Stimulated activated naive B cell treated with anti-CD40 and anti-IgM and Interleukin-4, amounts not matched to agents 10 μg/mL and 1 μg/mL and 100 μg/mL, for 72 hours (primary cell): Measurements from ENCODE around the gene HTT-AS.

Source experiments
- ATAC-seq, 2 donors: fragments of 150-1000 bp; cut with Tn5 transposase; replicated peaks; 2 replicates each; pipeline ENCODE4 v1.10.0; 2021; ENCODE audit warnings: moderate library complexity in 1 of 2
- DNase-seq: peaks from one replicate; pipeline ENCODE4 v3.0.0; 2021
- H3K27ac Mint-ChIP-seq: one replicate; pipeline ENCODE4 v1.8.0; 2022; ENCODE audit warnings: mild to moderate bottlenecking, mixed read lengths
- H3K27me3 Mint-ChIP-seq, 2 donors: one replicate each; pipeline ENCODE4 v1.8.0; 2022; ENCODE audit warnings: mixed read lengths in 2 of 2
- H3K36me3 Mint-ChIP-seq, 2 donors: one replicate each; pipeline ENCODE4 v1.8.0; 2022; ENCODE audit warnings: mixed read lengths in 2 of 2, mild to moderate bottlenecking in 1 of 2
- H3K4me1 Mint-ChIP-seq, 2 donors: one replicate each; pipeline ENCODE4 v1.8.0; 2022; ENCODE audit warnings: mixed read lengths in 2 of 2, mild to moderate bottlenecking in 1 of 2
- H3K4me3 Mint-ChIP-seq, 2 donors: one replicate each; pipeline ENCODE4 v1.8.0; 2022; ENCODE audit warnings: mild to moderate bottlenecking in 2 of 2, mixed read lengths in 2 of 2, moderate library complexity in 1 of 2
- H3K9me3 Mint-ChIP-seq, 2 donors: one replicate each; pipeline ENCODE4 v1.8.0; 2022; ENCODE audit warnings: mixed read lengths in 2 of 2, mild to moderate bottlenecking in 1 of 2

The HTT-AS gene

DNA sequence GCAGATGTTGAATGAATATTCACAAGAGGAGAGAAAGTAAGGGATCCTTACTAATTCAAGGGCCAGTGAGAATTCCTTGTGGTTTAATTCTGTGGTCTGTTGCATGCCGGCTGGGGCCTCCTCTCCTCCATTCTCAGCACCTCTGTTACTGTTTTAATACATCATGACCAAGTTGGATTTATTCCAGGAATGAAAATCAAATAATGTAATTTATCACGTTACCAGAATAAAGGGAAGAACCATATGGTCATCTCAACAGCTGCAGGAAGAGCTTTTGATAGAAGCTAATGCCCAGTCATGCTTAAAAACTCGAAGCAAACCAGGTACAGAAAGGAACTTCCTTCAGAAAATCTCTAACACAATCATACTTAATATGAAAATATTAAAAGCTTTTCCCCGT lies 56.8 kb downstream of the HTT-AS start:
- no peaks in the 10 kb centered on the region for H3K27me3 Mint-ChIP-seq
- H3K4me1 Mint-ChIP-seq = peaks cover 7 to 13% of the 10 kb centered on the region in 2 donors
- no peak for DNase-seq
- no peak overlapping the region for H3K27ac Mint-ChIP-seq
- ATAC-seq = no peak
- H3K36me3 Mint-ChIP-seq = no peaks in the 10 kb centered on the region
- no peak overlapping the region for H3K4me3 Mint-ChIP-seq
- peaks cover 0 to 2% of the 10 kb centered on the region in 2 donors for H3K9me3 Mint-ChIP-seq

DNA sequence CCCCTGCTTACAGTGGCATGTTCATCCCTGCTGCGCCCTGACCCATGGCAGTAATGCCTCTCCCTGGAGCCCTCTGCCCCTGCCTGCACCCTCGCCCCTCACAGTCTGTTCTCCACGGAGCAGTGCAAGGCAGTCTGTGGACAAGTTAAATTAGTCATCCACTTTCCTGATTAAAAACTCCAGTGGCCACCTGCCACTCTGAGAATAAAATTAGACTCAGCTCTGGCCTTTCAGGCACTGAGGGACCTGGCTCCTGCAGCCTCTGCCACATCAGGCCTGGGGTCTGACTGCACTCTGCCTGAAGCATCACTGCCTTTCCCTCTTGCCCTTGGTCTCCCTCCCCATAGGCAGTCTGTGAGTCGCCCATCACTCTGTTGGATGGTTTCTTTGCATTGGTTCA lies 57.4 kb downstream of the HTT-AS start:
- no peaks in the 10 kb centered on the region for H3K27me3 Mint-ChIP-seq
- no peaks in the 10 kb centered on the region for H3K9me3 Mint-ChIP-seq
- no peak overlapping the region for H3K27ac Mint-ChIP-seq
- H3K4me1 Mint-ChIP-seq = peaks cover 7 to 13% of the 10 kb centered on the region in 2 donors
- H3K4me3 Mint-ChIP-seq = no peak overlapping the region
- no peak for DNase-seq
- no peaks in the 10 kb centered on the region for H3K36me3 Mint-ChIP-seq
- ATAC-seq = no peak

DNA sequence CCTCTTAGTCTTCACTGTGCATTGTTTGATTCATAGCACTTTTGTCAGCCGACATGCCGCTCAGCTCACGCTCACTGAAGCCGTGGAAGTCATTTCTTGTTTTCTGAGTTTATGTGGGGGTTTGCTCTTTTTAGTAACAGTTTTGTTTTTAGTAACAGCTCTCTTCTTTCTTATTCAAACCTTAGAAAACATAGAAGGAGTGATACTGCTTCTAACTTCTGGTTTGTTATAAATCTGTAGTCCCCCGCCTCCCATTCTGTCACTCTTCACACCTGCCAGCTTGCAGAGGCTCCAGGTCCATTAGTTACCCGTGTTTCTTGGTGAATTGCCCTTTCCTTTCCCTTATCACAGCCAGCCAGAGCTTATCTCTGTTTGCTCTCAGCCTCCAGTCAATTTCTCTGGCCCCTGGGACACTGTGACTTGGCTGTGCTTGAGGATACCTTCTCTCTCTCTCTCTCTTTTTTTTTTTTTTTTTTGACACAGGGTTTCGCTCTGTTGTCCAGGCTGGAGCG lies 60.4 kb downstream of the HTT-AS start:
- Mint-ChIP-seq H3K4me3 (no peak overlapping the region), H3K9me3 (no peaks in the 10 kb centered on the region), H3K36me3 (no peaks in the 10 kb centered on the region), H3K27me3 (no peaks in the 10 kb centered on the region), H3K4me1 (peaks cover 7% of the 10 kb centered on the region in 2 donors), H3K27ac (no peak overlapping the region)
- no peak for DNase-seq
- ATAC-seq = peak in 1 of 2 donors; percentile 66
